HG03432 (cell line): ENCODE results near the gene CWC27.
"Not testable (repeated sequence)": the region's sequence is repeated elsewhere in the genome, so short reads cannot be mapped to it uniquely, and the experiment has no call there.

ENCODE experiments used
- ATAC-seq: cut with Tn5 transposase; IDR thresholded peaks from one replicate; pipeline ENCODE4 v1.9.1; 2021; ENCODE audit warnings: mild to moderate bottlenecking, moderate library complexity; ENCODE audit not compliant: unreplicated experiment

The CWC27 gene

DNA sequence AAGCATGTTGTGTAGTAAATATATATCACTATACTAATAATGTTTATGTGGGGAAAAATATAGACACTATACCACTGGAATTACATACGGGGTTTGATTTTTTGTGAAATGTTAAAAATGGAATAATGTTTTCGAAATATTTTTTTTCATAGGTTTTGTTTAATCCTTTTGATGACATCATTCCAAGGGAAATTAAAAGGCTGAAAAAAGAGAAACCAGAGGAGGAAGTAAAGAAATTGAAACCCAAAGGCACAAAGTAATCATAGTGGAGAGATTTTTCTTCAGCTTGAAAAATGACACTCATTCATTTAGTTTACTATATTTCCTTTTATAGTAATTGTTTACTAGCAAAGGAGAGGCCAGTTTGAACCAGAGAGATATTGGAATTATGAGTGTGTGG lies 17.6 kb downstream of the CWC27 start:
- no peak for ATAC-seq

DNA sequence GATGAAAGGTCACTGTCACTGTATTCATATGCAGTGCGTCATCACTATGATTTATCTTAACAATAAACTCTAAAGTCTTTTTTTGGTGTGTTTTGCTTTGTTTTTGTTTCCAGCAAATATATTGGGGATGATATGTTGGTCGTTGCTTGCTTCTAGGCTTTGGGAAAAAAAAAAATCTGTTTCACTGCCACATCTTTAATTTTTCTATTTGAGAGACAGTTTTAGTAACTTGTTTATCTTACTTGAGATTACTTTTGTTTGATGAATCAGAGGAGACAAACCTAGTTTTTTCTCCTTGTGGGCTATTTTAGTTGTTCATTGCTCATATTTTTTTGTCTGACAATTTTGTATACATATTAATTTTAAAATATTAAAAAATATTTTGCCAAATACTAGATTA lies 19.4 kb downstream of the CWC27 start:
- no peak for ATAC-seq

DNA sequence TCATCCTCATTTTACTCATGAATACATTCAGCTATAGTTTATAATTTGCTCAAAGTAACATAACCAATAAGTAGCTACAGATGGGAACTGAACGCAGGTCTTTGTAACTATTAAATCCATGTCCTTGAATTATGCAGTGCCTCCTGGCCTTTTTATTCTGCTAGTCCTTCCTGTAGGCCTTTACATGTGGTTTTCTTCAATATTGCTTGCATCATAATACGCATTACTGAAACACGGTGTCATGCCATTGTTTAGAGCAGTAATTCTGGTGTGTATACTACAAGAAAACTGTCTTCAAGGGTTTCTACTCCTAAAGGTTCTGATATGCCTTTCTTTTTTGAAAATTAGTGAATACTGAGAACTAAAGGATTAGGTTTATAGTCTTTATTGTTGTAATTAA lies 20.7 kb downstream of the CWC27 start:
- ATAC-seq = no peak

DNA sequence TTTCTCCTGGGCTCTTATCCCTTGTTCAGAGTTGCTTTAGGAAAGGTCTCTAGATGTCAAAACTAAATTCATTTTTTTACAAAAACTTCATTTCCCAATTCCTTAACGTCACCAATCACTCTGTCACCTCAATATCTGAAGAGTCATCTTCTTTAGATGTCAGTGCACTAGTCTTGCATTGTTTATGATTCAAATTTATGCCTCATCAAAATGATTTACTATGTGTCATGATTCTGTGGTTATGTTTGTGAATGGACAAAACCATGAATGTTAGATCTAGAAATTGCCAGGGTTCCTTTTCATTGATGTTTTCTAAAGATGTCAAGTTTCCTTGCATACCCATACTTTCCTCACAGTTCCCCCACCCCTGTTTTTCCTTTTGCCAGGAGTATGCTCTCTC lies 21.5 kb downstream of the CWC27 start:
- no peak for ATAC-seq

DNA sequence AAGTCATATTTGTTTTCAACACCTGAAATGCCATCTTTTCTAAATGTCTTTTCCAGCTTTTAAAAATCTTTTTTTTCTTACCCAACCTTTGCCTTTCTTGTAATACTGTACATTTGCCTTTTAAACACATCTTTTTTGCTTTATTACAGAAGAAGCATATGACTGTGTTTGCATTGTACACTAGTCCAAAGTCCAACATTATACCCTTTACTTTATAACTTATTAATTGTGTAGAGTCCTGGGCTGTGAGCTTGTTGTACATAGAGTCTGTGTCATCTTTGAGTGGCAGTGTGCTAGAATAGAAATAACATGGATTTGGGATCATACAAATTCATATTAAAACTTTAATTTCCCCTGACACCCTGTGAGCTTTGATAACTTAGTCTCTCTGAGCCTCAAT lies 23.7 kb downstream of the CWC27 start:
- no peak for ATAC-seq

DNA sequence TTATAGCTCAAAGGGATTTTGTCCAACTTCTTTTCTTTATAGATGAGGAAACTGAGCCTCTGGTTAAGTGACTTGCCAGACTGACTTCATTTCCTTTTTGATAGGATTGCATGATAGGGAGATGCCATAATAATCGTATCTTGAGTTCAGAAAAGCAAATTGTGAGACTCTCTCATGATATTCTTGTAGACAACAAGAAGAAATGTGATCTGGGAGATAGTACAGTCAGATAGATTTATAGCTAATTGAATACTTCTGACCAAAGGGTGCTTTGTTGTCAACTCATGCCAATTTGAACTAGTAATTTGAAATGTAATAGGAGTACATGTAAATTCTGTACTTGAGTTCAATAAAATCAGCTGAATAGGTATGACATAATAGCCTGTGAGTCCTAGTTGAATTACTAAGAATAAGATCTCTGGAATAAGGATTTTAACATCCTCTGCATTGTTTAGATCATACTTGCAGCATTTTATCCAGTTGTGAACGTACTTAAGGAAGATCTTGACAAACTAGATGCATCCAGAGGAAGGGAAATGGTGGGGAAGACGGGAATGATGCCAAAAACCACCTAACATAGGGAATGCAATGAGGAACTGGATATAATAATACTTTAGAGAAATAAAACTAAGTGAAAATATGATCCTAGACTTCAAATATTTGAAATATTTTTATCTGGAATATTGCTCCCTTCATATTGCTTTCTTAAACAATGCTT lies 25.5 kb downstream of the CWC27 start:
- no peak for ATAC-seq

DNA sequence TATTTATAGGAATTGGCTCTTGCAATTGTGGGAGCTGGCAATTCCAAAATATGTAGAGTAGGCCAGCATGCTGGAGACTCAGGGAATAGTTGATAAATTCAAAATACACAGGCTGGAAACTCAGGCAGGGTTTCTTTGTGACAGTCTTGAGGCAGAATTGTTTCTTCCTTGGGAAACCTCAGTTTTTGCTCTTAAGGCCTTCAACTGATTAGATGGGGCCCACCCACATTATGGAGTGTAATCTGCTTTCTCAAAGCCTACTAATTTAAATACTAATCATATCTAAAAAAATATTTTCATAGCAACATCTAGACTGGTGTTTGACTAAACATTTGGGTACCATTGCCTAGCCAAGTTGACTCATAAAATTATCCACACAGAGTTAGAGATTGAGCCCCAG lies 27.6 kb downstream of the CWC27 start:
- no peak for ATAC-seq

DNA sequence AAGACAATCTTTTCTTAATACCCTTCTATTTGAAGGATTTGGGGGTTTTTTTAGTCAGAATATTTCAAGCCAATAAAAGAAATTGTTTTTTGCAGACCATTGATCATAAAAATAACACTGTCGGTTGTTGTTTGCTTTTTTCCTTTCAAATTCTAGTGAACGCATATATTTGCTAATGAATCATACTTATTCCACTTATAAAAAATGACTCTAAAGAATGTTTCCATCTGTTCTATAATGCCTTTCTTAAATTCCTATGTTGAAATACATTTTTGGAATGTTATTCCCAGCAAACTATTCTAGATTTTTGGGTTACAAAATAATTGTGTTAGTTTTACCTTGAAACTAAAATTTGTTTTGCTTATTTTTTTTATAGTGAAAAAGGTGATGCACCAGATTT lies 32.2 kb downstream of the CWC27 start:
- no peak for ATAC-seq

DNA sequence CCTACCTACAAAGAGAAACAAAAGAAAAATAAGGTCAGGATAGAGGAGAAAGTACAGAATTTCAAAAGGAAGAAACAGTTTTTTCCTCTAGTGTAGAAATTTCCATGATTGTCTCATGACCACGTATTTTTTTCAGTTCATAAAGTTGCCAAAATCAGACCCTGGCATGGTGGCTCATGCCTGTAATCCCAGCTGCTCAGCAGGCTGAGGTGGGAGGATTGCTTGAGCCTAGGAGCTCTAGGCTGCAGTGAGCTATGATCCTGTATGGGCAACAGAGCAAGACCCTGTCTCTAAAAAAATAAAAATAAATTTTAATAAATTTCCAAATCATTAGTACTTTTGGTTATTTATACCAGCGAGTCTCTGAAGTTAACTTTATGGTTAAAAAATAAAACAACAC lies 37.8 kb downstream of the CWC27 start:
- no peak for ATAC-seq

DNA sequence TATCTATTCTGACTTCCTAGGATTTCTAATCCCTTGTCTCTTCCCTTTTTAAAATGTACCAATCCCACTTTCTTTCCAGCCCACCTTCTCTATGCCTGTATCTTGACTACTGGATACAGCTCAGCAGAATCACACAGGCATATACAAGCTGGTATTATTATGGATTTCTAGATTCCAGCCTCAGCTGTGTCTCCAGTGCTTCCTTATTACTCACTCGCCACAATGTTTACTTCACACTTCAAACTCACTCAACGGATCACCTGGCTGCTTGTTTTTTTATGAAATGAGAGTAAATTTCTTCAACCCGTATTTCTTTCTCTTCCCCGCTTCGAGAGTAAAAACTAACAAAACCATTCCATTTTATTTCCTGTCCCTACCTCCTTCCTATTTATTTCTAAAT lies 38.8 kb downstream of the CWC27 start:
- ATAC-seq = no peak

DNA sequence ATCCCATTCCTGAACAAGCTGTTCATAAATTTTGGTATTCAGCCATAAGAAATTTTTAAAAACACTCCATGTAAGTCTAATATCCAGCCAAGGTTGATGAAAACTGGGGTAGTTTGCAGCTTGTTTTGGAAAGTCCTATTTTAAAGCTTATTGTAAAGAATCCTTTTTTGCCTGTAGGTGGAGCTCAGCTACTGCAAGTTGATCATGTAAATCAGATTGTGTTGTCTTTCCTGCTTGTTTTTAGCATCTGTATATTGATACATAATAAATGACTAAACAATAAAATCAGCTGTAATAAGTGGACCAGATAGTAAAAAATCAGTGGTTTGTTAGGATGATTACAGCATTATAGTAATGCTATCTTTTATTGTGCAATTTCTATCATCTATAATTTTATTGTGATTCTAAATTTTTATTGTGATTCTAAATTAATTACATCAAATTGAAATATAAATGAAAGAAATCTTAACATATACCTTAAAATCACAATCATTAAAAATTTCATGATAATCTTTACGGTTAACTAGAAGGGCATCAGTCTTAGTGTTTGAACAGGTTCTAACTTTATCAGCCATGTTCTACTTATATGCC lies 42.4 kb downstream of the CWC27 start:
- peak; percentile 53 for ATAC-seq

DNA sequence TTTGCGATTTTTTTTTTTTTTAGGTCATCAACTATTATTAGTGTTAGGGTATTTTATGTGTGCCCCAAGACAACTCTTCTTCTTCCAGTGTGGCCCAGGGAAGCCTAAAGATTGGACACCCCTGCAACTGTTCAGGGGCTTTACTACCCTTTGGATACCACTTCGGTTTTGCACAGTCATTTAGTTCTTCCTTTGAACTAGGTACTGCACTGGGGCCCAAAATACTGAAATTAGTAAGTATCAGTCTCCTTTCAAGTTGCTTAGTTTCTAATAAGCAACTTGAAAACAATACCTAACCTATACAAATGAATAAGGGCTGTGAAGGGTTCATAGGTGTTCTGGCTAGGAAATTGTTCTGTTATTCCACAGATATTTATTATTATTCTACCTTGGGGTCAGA lies 45.3 kb downstream of the CWC27 start:
- peak; percentile 97 for ATAC-seq

DNA sequence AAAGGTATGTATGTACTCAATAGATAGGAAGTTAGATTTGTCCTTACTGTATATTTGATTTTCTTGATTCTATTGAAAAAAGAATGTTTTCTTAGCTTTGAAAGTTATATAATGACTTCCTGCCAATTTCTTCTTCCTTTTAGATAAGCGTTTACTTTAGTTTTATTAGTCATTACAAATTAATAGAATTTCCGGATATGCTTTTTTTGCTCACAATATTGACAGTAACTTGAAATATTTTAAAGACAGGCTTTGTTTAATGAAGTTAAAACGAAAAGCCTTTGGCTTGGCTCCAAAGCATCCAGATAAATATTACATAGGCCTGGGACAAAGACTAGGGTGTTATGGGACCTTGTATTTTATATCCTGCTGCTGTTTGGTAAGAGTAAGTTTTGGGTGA lies 49.5 kb downstream of the CWC27 start:
- no peak for ATAC-seq

DNA sequence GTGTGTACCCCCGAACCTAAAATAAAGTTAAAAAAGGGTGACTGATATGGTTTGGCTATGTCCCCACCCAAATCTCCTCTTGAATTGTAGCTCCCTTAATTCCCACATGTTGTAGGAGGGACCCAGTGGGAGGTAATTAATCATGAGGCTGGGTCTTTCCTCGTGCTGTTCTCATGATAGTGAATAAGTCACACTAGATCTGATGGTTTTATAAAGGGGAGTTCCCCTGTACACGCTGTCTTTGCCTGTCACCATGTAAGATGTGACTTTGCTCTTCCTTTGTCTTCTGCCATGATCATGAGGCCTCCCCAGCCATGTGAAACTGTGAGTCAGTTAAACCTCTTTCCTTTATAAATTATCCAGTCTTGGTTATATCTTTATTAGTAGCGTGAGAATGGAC lies 50.6 kb downstream of the CWC27 start:
- not testable (repeated sequence) for ATAC-seq

DNA sequence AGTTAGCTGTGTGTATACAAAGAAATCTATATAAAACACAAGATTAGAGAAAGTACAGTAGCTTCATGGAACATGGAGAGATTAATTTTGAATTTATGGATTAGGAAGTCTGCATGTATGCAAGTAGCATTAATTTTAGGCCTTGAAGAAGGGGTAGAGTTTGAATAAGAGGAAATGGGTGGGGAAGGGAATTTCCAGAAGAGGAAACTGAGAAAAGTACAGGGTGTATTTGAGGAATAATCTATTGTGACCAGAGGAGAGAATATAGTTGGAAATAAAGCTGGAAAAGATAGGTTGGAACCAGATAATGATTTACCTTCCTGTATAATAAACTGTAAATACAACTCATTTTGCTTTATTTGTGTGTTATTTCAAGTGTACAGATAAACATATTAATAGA lies 53.6 kb downstream of the CWC27 start:
- ATAC-seq = no peak

DNA sequence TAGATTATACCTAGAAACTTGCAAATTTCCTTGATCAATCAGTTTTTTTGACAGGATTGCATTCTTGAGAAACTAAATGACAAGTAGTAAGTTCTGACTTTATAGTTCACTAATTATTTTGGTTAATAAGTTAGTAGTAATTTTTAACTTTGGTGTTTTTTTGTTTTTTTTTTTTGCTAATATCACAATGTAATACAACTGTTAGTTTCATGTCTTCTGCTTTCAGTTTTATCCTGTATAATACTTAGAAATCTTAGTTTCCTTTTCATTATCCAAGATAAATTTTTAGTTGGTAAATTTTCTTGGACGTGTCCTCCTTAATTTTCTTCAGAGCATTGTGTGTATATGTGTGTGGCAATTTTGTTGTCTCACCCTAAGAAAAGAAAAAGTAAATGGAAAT lies 57.8 kb downstream of the CWC27 start:
- ATAC-seq = peak; percentile 46

DNA sequence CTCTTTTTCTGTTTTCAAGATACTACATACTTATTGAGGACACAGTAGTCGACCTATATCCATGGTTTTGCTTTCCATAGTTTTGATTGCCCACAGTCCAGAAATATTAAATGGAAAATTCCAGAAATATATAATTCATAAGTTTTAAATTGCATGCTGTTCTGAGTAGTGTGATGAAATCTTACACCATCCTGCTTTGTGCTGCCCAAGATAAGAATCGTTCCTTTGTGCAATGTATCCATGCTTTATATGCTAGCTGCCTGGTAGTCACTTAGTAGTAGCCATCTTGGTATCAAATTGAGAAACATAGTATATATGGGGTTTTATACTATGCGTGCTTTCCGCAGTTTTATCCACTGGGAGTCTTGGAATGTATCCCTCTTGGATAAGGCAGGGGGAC lies 59.0 kb downstream of the CWC27 start:
- no peak for ATAC-seq

DNA sequence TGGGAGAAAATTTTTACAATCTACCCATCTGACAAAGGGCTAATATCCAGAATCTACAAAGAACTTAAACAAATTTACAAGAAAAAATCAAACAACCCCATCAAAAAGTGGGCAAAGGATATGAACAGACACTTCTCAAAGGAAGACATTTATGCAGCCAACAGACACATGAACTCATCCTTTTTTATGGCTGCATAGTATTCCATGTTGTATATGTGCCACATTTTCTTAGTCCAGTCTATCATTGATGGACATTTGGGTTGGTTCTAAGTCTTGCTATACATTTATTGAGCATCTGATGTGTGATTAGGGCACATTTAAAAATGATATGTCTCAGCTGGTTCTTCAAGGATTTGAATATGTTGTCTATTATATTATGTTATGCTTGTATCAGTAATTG lies 61.9 kb downstream of the CWC27 start:
- ATAC-seq = not testable (repeated sequence)

DNA sequence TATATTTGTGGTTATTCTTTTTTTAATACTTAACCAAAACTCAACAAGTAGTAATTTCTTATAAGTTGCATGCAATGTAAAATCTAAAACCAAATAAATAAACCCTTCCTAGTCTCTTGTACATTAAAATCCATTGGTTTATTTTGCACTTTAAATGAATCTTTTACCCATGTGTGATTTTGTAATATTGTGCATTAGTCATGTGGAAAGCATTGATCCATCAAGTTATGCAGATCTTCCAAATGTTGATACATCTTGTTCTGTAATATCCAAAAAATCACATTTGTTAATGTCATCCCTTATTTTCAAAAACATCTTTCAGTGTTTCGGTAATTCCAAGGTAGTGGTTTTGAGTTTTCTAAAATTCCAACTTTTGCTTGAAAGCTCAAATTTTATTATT lies 63.3 kb downstream of the CWC27 start:
- ATAC-seq = no peak

DNA sequence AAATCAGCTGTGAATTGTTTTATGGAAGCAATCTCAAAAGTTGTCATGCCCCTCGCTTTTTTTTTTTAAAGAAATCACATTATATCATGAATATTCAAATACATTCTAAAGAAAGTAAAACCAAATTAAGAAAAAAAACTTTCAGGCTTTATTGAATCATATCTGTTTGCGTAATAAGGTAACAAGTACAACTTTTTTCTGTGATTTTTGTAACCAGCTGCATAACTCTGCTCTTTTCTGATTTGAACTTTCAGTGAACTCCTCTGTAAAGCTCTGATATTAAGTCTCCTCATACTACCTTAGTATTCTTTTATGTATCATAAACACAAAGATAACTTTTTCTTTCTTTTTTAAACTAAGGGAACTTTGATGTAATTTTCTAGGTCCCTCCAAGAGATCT lies 65.3 kb downstream of the CWC27 start:
- no peak for ATAC-seq

DNA sequence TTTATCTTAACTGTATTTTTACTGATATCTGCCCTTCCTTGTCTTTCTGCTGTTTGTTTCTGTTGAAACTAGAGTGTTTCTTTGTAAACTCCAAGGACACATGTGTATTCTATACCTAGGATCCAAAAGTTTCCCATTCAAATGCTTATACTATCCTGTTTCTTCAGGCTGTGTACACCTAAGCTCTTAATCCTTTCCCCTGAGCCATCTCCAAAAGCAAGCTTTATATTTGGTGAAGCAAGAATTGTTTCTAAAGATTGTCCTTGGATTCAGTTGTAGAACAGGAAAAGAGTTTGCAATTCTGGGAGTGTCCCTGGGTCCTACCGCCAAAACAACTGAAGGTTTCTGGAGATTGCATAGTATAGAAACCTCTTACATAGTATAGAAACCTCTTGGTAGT lies 65.9 kb downstream of the CWC27 start:
- ATAC-seq = no peak

DNA sequence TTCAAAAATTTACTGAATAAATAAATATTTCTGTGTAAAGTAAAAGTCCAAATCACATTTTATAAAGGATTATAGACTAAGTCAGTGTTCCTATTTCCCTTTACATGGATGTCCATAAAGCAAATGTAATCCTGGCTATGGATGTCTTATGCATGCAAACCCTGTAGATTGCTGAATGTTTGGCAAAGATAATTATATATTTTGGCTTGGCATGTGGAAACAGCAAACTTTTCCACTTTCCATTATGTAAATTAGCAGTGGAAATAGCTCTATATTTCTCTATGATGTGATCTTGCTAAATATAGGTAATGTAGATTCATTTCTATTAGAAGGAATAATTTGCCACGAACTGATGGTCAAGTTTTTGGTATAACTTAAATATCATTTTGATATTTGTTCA lies 66.5 kb downstream of the CWC27 start:
- ATAC-seq = no peak

DNA sequence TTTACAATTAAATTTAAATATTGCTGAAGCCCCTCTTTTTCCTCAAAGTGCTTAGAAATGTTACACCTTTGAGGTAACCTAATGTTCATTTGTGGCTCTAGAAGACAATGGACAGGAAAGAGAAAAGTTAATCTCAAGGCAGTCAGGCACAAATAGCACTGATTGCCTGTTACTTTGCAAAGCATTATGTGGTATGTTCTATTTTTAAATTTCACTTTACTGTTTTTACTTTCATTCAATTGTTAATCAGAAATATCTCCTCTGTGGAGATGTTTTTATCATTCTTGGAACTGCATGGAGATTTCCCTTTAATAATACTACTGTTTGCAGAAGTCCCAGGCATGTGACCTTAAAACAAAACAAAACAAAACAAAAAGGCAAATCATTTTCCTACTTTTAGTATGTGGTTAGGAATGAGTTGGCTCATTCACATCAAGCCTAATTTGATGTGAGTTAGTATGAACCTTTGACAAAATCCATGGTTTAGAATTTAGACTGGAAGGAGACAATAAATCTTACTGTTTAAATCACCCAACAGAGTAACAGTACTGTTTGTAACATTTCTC lies 67.5 kb downstream of the CWC27 start:
- ATAC-seq = no peak
